Embryonic facial prominence (tissue), 1 donor: ENCODE measurements around the gene EIF4E3.

Source experiments
- DNase-seq: peaks from one replicate; pipeline ENCODE4 v3.0.0-alpha.2; 2016; ENCODE audit errors: extremely low spot score

EIF4E3 gene

DNA sequence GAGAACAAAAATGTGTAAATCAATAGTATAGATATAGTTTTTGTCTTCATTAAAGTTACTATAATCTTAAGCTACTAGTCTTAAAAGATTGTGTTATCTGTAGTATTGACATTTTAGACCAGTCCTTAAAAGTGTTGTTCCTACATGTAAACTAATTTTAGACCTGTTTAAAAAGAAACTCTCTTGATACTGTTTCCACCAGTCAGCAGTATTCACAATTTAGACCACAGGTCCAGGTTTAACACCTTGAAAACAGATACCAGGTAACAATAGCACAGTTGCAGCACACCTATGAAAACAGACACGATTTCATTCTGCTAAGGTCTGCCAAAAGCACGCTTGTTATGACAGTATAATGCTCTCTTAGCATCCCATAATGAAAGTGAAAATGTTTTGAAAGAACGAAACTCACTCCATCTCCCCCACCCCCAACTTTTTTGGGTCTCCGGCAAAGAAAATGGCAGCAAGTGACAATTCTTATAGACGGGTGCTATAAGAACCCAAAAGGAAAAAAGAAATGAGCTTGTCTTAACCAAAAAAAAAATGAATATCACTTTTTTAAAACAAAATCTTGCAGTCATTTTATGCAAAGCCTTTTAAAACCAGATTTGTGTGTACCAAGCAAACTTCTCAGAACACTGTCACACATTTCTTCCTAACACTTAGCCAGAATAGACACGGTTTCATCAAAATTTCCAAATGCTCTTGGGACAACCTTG is 1.6 kb downstream of the EIF4E3 start:
- no peak for DNase-seq

GRCh38 chr3:71722693-71723092 is 2.5 kb downstream of the EIF4E3 start:
- no peak for DNase-seq

GRCh38 chr3:71721651-71722157 is 3.5 kb downstream of the EIF4E3 start:
- no peak for DNase-seq

DNA sequence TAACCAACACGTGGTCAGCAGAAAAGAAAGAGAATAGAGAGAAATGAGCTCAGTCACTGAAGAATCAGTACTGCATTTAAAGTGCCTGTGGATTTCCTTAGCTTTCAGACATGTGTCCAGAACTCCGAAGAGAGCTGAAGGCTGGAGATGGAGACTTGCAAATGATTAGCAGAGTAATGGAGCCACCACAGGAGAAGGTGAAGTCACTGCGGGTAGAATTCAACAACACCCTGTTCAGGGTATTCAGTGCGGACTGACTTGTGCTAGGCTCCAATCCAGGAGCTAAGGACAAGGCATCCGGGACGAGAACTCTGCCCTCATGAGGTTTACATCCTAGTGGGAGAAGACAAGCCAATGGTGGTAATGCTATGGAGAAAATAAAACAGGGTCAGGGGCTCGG is 4.2 kb downstream of the EIF4E3 start:
- no peak for DNase-seq

- DNase-seq: no peak
Observed at GRCh38 chr3:71718072-71718471, 7.1 kb downstream of the EIF4E3 start.

DNA sequence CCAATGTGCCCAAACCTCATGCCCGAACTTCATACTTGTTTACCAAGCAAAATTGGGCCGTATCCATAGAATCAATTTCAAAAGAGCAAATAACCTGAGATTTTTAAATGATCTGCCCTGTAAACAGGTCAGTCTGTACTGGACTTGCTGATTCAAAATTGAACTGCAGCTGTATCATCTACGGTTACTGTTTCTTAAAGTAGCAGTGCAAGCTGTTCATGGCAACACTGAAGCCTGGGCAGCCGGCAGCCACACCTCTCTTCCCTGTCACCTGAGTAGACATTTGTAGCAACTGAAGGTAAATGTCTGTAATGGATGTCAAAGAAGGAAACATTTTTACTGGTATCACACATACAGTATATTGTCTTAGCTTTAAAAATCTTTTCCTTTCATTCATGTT is 10.6 kb downstream of the EIF4E3 start:
- DNase-seq: no peak

DNA sequence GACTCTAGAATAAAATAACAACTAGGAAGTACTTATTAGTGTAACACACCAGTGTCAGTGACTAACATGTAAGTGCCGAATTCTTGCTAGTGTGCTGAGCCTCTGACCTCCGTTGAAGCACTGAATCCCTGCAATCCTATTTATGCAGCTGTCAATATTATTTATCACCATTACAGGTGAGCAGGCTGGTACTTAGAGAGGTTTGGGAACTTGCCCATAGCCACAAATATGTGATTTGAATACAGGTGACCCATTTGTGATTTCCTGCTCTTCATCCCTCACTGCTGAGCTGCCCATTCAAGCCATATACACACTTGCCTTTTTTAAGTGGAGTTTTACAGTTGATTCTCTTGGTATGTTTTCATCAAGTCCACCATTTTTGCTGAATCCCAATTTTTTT is 12.2 kb downstream of the EIF4E3 start:
- DNase-seq: no peak

DNA sequence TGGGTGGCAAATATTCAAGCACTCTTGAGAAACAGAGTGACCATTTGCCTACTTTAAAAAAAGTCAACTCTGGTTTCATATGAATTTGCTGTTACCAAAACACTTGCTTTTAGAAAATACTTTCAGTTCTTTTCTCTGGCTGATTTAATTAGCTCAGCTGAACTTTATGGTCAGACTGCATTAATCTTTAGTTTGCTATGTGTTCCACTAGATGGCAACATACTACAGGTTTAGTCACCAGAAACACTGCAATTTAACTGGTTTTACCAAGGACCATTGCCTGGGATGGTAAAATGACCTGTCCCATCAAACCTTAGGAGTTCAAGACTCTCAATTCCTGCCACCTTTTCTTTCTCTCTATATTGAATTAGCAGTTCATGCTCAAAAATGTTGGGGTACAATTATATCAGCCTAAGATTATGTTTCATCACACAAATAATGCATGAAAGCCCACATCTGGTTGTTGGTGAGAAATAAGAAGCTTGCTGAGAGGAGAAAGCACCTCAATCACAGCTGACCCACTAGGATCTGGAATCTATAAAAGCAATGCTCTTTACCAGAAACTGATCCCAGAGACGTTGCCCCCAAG is 14.2 kb downstream of the EIF4E3 start:
- no peak for DNase-seq

DNA sequence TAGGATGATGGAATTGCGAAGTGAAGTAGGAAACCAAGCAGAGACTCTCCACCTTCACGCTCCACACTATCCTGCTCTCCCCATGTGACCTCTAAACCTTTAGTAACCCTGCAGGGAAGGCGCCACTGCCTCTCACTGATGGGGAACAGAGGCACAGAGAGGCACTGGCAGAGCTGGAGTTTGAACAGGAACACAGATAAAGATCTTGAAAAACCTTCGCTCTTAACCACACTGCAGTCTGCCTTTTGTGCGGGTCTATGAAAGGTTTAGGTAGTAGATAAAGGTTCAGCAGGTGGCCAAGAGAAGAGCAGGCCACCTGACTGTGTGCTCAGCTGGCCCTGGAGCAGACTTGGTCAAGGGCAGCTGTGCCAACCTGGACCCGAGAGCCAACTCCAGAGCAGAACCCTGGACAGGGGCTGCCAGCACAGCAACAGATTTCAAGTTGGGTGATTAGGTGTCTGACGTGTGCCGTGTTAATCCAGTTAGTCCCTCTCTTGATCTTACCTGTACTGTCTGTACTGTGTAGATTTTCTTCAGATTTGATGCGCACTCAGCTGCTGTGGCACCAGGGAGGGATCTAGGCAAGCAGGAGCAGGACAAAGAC is 15.2 kb downstream of the EIF4E3 start:
- DNase-seq: no peak

- DNase-seq: no peak
Observed at GRCh38 chr3:71708476-71709105, 16.6 kb downstream of the EIF4E3 start.

GRCh38 chr3:71707595-71707994 is 17.6 kb downstream of the EIF4E3 start:
- no peak for DNase-seq

DNA sequence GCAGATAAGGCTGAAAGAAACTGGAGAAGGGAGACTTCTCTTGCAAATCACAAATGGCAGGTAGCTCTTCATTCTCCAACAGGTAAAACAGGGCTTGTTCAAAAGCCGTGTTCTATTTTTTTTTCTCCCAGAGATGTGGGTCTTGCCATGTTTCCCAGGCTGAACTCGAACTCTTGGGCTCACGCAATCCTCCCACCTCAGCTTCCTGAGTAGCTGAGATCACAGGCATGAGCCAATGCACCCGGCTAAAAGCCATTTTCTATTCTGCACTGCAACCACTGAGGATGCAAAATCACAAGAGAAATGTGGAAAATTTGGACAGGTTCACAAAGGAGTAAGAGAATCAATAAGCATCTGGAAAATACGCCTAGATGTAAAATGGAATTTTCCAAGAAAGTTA is 19.5 kb downstream of the EIF4E3 start:
- DNase-seq: no peak

DNA sequence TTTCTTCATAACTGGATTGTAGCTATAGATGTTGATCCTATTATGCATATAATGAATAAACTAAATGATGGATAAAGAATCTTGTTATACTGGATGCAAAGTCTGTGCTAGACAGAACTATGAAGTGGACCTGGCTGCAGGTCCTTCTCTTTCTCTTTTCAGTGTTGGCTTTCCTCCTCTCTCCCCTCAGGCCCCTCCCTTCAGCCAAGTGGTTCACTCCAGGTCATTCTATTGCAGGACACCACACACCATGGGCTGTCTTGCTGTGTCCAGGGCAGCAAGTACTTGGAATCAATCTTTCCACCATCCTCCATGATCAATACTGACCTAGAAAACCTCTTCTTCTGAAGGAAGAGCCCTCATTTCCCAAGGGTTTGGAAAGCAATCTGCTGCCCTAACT is 20.3 kb downstream of the EIF4E3 start:
- DNase-seq: no peak

DNA sequence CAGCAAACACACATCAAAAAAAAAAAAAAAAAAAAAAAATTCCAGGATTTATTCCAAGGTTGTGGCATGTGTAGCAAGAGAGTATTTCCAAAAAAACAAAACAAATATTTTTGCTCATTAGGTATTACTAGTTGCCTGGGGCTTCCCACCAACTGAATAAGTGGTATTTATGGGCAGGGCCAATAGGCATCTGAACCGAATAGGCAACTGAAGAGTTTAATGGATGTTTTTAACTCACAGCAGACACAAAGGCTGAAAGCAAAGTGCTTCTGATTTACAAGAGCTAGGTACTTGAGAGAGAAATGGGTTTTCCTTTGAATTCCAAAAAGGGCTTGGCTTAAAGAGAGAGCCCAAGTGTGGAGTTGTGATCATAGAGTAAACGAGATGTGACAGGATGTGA is 21.4 kb downstream of the EIF4E3 start:
- DNase-seq: no peak

DNA sequence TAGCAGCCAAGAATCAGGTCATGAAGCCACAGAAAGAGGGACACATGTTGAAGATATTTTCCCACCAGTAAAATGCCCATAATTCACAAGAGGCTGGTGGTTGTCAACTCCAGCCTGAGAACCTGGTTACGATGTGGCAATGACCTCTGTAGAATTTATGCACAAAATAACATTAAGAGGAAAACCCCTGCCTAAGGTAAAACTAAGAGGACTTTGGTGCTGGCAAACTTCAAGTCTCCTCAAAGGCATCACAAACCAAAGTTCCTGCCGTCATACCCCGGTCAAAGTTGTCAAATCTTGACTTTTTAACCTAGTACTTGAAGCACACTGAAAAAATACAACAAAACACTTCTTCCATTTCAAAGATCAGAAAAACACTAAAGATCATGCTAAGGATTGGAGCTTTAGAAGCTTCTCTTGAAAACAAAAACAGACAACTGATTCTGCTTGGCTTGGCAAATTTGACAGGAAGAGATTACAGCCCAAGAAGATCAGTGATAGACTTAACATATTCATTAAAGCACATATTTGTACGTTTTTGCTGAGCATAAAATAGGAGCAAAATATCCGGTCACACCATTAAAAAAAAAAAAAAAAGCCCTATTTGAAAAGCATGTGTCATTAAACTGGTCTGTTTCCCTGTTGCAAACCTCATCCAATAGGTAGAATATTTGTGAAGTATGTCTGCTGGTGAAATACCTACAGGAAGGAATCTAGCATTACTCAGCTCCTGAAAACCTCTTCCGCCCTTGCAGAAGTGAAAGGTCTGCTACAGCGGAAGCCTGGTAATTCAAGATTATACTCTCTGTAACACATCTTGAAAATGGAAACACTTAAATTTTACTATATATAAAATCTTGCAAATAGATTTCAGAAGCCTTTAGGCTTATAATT is 22.8 kb downstream of the EIF4E3 start:
- DNase-seq: no peak

GRCh38 chr3:71701251-71701762 is 23.9 kb downstream of the EIF4E3 start:
- DNase-seq: no peak

- no peak for DNase-seq
Observed at GRCh38 chr3:71695000-71695482, 30.2 kb downstream of the EIF4E3 start.

GRCh38 chr3:71694358-71694999 is 30.7 kb downstream of the EIF4E3 start:
- DNase-seq: no peak

- no peak for DNase-seq
Observed at GRCh38 chr3:71693641-71694040, 31.6 kb downstream of the EIF4E3 start.

DNA sequence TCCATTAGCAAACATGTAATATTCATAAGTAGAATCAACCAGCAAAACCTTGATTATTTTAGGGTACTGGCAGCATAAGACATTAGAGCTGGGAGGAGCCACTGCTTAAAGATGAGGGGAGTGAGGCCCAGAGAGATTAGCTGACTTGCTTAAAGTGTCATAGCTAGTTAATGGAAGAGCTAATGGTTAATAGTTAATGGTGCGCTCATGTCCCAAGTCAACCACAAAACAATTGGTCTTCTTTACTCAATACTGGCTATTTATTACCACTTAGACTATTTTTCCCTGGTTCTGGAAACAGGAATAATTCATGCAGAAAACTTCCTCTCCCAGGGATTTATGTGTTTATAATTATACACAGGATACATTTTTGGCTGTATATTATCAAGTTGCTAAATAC is 33.1 kb downstream of the EIF4E3 start:
- DNase-seq: no peak

- DNase-seq: no peak
Observed at GRCh38 chr3:71690341-71690841, 34.8 kb downstream of the EIF4E3 start.
